ENCODE results near the gene TRPM2.
"Not testable (repeated sequence)": the region's sequence is repeated elsewhere in the genome, so short reads cannot be mapped to it uniquely, and the experiment has no call there.

Gene TRPM2

DNA sequence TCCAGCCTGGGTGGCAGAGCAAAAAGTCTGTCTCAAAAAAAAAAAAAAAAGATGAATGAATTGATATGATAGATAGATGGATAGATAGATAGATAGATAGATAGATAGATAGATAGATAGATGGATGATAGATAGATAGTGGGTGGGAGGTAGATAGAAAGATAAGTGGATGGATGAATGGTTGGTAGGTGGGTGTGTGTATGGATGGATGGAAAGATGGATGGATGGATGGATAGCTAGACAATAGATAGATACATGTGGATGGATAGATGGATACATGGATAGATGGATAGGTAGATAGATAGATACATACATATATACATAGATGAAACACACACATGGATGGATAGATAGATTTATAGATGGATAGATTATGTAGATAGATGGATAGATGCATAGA, 28.5 kb downstream of the TRPM2 start:
- H3K36me3 Mint-ChIP-seq = peaks cover 19% of the 10 kb centered on the region
- no peak overlapping the region for H3K27ac Mint-ChIP-seq
- no peaks in the 10 kb centered on the region for H3K27me3 Mint-ChIP-seq
- peaks cover 5% of the 10 kb centered on the region for H3K9me3 Mint-ChIP-seq
- no peak overlapping the region for H3K4me3 Mint-ChIP-seq
- H3K4me1 Mint-ChIP-seq = no peaks in the 10 kb centered on the region

DNA sequence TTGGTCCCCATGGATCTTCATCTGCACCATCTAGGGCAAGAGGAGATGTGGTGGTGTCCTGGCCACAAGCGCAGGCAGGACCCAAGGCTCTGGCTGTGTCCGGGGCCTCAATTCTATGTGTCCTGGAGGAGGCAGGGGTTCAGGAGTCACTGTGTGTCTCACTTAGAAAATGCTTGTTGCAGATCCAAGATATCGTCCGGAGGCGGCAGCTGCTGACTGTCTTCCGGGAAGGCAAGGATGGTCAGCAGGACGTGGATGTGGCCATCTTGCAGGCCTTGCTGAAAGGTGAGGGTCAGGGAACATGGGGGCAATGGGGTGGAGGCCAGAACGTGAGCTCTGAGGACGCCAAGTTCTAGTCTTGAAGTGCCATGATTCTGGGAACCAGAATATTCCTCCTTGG, 29.1 kb downstream of the TRPM2 start:
- Mint-ChIP-seq H3K36me3 (peaks cover 19% of the 10 kb centered on the region), H3K27me3 (no peaks in the 10 kb centered on the region), H3K4me3 (no peak overlapping the region), H3K4me1 (no peaks in the 10 kb centered on the region), H3K9me3 (peaks cover 5% of the 10 kb centered on the region), H3K27ac (no peak overlapping the region)

DNA sequence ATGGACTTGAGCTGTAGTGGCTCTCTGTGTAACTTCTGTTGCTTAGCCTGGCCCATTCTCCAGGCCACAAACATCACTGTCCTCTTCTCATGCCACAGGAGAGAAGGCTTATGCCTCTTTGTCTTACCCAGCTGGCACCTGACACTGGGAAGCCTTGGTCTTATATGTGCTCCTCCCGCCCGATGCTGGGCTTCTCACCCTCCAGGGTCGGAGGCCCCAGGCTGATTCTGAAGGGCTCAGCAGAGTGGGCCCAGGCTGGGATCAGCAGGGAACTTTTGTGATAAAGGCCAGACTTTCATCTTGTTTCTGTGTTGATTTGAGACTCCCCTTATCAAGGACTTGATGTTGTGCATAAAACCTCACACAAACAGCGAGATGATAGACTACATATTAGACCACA, 29.8 kb downstream of the TRPM2 start:
- no peaks in the 10 kb centered on the region for H3K27me3 Mint-ChIP-seq
- H3K36me3 Mint-ChIP-seq = peaks cover 20% of the 10 kb centered on the region
- no peak overlapping the region for H3K4me3 Mint-ChIP-seq
- peaks cover 5% of the 10 kb centered on the region for H3K9me3 Mint-ChIP-seq
- H3K27ac Mint-ChIP-seq = no peak overlapping the region
- no peaks in the 10 kb centered on the region for H3K4me1 Mint-ChIP-seq

DNA sequence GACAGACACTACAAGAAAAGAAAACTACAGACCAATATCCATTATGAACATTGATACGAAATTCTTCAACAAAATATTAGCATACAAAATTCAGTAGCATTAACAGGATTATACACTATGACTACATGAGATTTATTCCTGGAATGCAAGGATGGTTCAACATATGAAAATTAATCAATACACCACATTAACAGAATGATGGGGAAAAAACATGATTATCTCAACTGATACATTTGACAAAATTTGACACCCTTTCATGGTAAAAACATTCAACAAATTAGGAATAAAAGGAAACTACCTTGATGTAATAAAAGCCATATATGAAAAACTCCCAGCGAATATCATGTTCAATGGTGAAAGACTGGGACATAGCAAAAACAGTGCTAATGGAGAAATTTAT, 31.5 kb downstream of the TRPM2 start:
- peaks cover 5% of the 10 kb centered on the region for H3K9me3 Mint-ChIP-seq
- H3K36me3 Mint-ChIP-seq = peaks cover 20% of the 10 kb centered on the region
- H3K4me1 Mint-ChIP-seq = no peaks in the 10 kb centered on the region
- no peak overlapping the region for H3K27ac Mint-ChIP-seq
- H3K27me3 Mint-ChIP-seq = no peaks in the 10 kb centered on the region
- no peak overlapping the region for H3K4me3 Mint-ChIP-seq

DNA sequence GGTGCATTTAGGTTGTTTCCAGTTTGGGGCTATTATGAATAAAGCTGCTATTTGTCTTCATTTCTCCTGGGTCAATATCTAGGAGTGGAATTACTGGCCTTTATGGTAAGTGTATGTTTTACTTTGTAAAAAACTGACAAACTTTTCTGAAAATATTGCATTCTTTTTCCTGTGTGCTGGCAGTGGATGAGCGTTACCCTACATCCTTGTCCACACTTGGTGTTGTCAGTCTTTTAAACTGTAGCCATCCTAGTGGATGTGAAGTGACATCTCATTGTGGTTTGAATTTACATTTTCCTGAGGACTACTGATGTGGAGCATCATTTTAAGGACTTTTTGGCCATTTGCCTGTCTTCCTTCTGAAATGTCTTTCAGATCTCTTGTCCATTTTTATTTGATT, 35.9 kb downstream of the TRPM2 start:
- peaks cover 10% of the 10 kb centered on the region for H3K36me3 Mint-ChIP-seq
- H3K9me3 Mint-ChIP-seq = no peaks in the 10 kb centered on the region
- H3K4me3 Mint-ChIP-seq = no peak overlapping the region
- no peak overlapping the region for H3K27ac Mint-ChIP-seq
- no peaks in the 10 kb centered on the region for H3K4me1 Mint-ChIP-seq
- no peaks in the 10 kb centered on the region for H3K27me3 Mint-ChIP-seq

DNA sequence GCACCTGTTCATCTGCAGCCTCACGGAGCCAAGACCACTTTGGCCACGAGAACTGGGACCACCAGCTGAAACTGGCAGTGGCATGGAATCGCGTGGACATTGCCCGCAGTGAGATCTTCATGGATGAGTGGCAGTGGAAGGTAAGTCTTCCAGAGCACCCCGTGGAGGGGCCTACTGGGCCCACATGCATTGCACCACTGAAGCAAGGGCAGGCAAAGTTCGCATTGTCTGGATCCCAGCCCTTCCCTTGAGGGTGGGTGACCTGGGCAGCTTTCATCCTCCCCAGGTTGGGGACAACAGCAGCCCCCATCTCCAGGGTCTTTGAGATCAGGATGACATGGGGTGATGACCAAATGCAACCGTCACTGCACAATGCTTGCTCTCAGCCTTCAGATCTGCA, 37.5 kb downstream of the TRPM2 start:
- Mint-ChIP-seq H3K27me3 (no peaks in the 10 kb centered on the region), H3K4me3 (no peak overlapping the region), H3K9me3 (no peaks in the 10 kb centered on the region), H3K4me1 (no peaks in the 10 kb centered on the region), H3K36me3 (peaks cover 6% of the 10 kb centered on the region), H3K27ac (no peak overlapping the region)

DNA sequence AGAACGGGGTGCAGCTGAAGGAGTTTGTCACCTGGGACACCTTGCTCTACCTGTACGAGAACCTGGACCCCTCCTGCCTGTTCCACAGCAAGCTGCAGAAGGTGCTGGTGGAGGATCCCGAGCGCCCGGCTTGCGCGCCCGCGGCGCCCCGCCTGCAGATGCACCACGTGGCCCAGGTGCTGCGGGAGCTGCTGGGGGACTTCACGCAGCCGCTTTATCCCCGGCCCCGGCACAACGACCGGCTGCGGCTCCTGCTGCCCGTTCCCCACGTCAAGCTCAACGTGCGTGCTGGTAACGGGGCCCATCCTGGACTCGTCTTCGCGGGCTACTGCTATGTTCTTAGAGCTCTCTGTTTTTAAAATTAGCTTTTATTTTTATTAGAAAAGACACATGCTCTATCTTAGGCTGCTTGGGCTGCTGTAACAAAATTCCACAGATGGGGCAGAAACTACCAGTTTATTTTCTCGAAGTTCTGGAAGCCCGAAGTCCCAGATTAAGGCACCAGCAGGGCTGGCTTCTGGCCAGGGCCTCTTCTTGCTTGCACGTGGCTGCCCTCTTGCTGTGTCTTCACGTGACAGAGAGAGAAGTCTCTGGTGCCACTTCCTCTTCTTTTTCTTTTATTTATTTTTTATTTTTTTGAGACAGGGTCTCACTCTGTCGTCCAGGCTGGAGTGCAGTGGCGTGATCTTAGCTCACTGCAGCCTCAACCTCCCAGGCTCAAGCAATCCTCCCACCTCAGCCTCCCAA, 38.1 kb downstream of the TRPM2 start:
- no peaks in the 10 kb centered on the region for H3K4me1 Mint-ChIP-seq
- H3K4me3 Mint-ChIP-seq = no peak overlapping the region
- H3K27ac Mint-ChIP-seq = no peak overlapping the region
- no peaks in the 10 kb centered on the region for H3K27me3 Mint-ChIP-seq
- no peaks in the 10 kb centered on the region for H3K9me3 Mint-ChIP-seq
- peaks cover 6% of the 10 kb centered on the region for H3K36me3 Mint-ChIP-seq

DNA sequence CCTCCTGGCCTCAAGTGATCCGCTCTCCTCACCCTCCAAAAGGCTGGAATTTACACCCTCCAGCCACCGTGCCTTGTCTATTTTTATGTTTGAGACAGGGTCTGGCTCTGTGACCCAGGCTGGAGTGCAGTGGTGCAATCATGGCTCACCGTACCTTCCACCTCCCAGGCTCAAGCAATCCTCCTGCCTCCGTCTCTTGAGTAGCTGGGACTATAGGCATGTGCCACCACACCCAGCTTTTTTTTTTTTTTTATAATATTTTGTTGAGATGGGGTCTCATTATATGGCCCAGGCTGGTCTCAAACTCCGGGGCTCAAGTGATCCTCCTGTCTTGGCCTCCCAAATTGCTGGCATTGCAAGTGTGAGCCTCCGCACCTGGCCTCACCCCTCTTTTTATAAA, 38.8 kb downstream of the TRPM2 start:
- Mint-ChIP-seq H3K27ac (no peak overlapping the region), H3K4me1 (no peaks in the 10 kb centered on the region), H3K27me3 (no peaks in the 10 kb centered on the region), H3K36me3 (peaks cover 6% of the 10 kb centered on the region), H3K9me3 (no peaks in the 10 kb centered on the region), H3K4me3 (no peak overlapping the region)

DNA sequence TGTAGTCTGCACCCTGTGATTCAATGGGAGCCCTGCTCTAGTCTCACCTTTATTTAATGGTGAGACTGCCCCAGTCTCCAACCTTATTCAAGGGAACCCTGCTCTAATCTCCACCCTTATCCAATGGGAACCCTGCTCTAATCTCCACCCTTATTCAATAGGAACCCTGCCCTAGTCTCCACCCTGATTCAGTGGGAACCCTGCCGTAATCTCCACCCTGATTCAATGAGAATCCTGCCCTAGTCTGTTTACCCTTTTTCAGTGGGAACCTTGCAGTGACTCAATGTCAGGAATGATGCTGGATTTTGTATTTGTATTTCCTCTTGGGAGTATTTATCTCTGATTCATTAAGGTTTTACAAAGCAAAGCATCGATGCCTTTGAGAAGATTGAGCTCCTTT, 39.5 kb downstream of the TRPM2 start:
- Mint-ChIP-seq H3K27me3 (no peaks in the 10 kb centered on the region), H3K4me3 (no peak overlapping the region), H3K4me1 (no peaks in the 10 kb centered on the region), H3K9me3 (no peaks in the 10 kb centered on the region), H3K36me3 (peaks cover 6% of the 10 kb centered on the region), H3K27ac (no peak overlapping the region)

DNA sequence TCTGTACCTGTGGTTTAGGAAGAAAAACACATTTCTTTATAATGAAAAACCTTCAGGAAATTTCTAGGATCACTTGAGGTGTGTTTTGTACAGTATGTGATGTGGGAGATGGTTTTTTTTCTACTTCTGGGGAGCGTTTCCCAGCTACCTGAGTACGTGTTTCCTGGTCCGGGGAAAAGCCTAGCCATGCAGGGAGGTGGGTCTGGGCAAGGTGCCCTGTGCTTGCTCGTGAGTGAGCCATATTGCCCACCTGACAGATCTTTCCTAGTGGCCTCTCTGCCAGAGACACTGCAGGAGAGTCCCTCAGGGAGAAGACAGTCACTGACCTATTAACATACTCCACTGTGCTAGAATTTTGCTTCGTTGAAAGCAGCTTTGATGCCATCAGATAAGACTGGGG, 41.3 kb downstream of the TRPM2 start:
- H3K9me3 Mint-ChIP-seq = no peaks in the 10 kb centered on the region
- no peak overlapping the region for H3K4me3 Mint-ChIP-seq
- H3K36me3 Mint-ChIP-seq = peaks cover 4% of the 10 kb centered on the region
- no peak overlapping the region for H3K27ac Mint-ChIP-seq
- no peaks in the 10 kb centered on the region for H3K4me1 Mint-ChIP-seq
- no peaks in the 10 kb centered on the region for H3K27me3 Mint-ChIP-seq

DNA sequence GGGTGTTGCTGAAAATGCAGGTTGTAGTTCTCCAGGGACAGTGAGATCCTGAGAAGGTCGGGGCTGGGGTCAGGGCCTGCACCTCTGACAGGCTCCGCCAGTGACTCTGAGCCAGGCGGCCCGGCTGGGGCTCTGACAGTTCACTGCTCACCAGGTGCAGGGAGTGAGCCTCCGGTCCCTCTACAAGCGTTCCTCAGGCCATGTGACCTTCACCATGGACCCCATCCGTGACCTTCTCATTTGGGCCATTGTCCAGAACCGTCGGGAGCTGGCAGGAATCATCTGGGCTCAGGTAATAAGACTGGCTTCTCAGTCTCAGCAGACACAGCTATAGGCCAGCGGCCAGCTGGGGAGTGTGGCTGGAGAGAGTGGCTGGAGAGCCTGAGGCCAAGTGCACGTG, 41.8 kb downstream of the TRPM2 start:
- Mint-ChIP-seq H3K36me3 (peaks cover 2% of the 10 kb centered on the region), H3K4me3 (no peak overlapping the region), H3K27me3 (no peaks in the 10 kb centered on the region), H3K4me1 (no peaks in the 10 kb centered on the region), H3K9me3 (no peaks in the 10 kb centered on the region), H3K27ac (no peak overlapping the region)

DNA sequence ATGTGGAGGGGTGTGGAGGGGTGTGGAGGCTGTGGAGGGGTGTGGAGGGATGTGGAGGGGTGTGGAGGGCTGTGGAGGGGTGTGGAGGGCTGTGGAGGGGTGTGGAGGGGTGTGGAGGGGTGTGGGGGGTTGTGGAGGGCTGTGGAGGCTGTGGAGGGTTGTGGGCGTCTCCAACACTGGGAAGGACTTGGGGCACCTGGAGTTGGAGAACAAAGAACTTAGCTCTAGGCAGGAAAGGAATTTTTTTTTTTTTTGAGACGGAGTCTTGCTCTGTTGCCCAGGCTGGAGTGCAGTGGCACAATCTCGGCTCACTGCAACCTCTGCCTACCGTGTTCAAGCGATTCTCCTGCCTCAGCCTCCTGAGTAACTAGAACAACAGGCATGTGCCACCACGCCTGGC, 43.4 kb downstream of the TRPM2 start:
- H3K4me1 Mint-ChIP-seq, H3K36me3 Mint-ChIP-seq, H3K27ac Mint-ChIP-seq, H3K4me3 Mint-ChIP-seq, H3K27me3 Mint-ChIP-seq, H3K9me3 Mint-ChIP-seq: not testable (repeated sequence)

DNA sequence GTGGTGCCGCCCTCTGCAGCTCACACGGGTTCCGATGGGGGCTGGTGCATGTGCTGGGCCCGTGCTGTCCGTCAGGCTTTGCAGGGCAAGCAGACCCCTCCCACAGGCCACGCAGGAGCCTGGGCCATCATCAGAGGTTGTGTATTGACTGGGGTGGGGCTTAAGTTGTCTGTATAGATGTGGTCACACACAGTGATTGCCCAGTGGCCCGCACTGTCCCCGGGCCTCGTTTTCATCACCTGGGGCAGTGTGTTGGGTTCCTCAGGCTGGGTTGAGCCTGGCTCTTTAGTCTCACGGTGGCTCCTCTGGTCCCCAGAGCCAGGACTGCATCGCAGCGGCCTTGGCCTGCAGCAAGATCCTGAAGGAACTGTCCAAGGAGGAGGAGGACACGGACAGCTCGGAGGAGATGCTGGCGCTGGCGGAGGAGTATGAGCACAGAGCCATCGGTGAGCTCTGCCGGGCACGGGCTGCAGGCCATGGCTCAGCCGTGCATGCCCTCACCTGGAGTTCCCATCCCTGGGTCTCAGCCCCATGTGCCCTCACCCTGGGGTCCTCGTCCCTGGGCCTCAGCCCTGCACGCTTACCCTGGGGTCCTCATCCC, 44.1 kb downstream of the TRPM2 start:
- Mint-ChIP-seq H3K36me3 (peaks cover 2% of the 10 kb centered on the region), H3K27me3 (no peaks in the 10 kb centered on the region), H3K4me3 (no peak overlapping the region), H3K9me3 (no peaks in the 10 kb centered on the region), H3K27ac (no peak overlapping the region), H3K4me1 (no peaks in the 10 kb centered on the region)

DNA sequence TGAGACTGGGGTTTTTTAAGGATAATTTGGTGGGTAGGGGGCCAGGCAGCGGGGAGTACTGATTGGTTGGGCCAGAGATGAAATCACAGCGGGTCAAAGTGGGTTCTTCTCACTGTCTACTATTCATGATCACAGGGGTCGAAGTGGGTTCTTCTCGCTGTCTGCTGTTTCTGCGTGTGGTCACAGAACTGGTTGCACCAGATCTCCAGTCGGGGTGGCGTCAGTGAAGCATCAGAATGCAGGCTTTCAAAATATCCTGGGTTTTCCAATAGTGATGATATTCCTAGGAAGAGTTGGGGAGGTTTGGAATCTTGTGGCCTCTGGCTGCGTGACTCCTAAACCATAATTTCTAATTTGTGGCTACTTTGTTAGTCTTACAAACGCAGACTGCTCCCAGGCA, 45.1 kb downstream of the TRPM2 start:
- Mint-ChIP-seq H3K27ac (no peak overlapping the region), H3K27me3 (no peaks in the 10 kb centered on the region), H3K4me1 (no peaks in the 10 kb centered on the region), H3K9me3 (no peaks in the 10 kb centered on the region), H3K36me3 (peaks cover under 1% of the 10 kb centered on the region), H3K4me3 (no peak overlapping the region)

DNA sequence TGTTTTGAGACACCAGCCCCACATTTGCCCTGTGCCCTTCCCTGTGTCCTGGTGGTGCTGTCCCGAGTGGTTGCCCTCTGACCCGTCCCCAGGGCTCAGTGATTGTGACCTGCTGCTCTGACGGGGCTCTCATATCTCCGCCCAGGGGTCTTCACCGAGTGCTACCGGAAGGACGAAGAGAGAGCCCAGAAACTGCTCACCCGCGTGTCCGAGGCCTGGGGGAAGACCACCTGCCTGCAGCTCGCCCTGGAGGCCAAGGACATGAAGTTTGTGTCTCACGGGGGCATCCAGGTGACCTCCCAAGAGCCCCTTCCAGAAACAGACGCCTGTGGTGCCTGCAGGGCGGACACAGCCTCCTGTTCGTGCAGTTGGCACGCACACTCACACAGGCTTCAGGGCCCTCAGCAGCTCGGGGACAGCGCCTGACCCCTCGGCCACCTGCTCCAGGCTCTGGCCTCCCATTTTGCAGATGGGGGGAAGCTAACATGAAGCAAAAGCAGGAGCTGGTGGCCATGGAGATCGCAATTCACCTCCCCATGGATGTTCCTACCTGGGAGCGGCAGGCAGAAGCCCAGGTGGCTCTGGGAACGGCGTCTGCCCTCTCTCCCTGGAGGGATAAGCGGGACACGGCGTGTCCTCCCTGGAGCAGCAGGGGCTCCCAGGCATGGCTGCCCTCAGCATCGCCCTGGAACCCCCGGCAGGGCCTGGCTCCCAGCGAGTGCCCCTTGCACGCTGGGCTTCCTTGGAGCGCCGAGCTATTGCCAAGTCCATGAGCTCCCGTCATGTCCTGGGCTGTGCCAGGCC, 45.9 kb downstream of the TRPM2 start:
- Mint-ChIP-seq H3K4me3 (no peak overlapping the region), H3K36me3 (no peaks in the 10 kb centered on the region), H3K27ac (no peak overlapping the region), H3K27me3 (no peaks in the 10 kb centered on the region), H3K9me3 (no peaks in the 10 kb centered on the region), H3K4me1 (no peaks in the 10 kb centered on the region)
